Measurements from ENCODE around the gene SLC16A4.
A peak's percentile ranks its signal among the peaks of the same experiment; 100 is the strongest.
"Not testable (repeated sequence)": the region's sequence is repeated elsewhere in the genome, so short reads cannot be mapped to it uniquely, and the experiment has no call there.

The SLC16A4 gene

DNA sequence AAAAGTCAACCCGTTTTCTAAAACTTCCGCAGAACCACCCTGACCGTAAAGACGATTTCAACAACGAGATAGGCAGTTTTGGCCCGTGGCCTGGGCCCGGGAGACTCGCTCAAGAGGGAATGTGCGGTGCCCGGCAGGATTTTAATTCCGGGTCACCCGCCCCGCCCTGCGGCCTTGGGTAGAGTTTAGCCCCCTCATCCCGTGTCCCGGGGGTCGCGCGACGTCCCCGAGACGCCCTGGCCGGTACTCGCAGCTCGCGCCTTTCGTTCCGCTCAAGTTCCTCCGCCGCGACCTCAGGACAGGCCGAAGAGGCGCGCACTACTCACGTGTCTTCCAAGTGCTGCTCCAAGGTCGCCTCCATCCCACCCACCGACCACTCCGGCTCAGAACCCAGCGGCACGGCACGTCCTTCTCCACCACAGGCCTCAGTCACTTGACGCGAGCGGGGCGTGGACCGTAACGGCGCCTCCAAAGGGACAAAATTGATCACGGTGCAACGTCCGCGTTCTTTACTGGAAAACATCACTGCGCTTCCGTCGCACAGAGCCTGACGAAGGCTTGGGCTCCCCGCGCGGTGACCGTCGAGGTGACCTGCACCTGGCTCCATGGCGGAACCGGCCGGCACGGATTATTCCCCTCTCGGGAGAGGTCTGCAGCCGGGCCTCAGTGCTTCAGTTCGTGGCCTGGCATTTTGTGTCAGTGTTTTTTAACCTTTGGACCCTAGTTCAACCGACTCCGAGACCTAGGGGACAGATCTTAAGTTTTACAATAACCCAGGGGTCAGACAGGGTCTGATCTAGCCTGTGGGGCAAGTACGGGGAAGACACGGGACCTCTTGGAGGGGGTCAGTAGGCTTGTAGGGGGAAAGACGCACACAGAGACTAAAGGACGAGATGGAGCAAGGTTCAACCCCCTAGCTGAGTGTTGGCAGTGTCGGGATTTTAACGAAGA is 16.7 kb upstream of the SLC16A4 start, which contains the start of gene LAMTOR5:
Gene LAMTOR5 (minus strand): TSS at position 435 of the 951 bp plus-strand sequence. CDS start 74 bp downstream, at position 361.
- DNase-seq = peak; percentile 91

- DNase-seq = not testable (repeated sequence)
These were observed 15.6 kb upstream of the SLC16A4 start for GRCh38 chr1:110406407-110406806.

- DNase-seq = no peak
These were observed 13.6 kb upstream of the SLC16A4 start for GRCh38 chr1:110404401-110404800.

DNA sequence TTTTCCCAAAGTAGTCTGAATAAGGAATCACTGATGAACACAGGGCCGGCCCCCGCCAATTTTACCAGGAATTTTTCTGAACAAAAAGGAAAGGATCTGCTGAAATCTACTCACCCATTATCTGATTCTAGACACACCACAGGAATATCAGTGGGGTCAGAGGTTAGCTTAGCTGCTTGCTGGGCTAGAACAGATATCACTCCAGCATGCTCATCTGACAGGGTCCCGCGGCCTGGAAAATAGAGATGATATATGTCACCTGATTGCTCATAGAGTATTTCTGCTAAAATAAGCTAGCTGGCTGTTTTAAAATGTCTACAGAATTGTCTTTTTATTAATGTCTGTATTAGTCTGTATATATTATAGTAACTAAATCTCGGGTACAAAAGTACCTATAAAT is 13.0 kb upstream of the SLC16A4 start:
- no peak for DNase-seq

GRCh38 chr1:110396259-110396958 is 5.6 kb upstream of the SLC16A4 start:
- DNase-seq = not testable (repeated sequence)

DNA sequence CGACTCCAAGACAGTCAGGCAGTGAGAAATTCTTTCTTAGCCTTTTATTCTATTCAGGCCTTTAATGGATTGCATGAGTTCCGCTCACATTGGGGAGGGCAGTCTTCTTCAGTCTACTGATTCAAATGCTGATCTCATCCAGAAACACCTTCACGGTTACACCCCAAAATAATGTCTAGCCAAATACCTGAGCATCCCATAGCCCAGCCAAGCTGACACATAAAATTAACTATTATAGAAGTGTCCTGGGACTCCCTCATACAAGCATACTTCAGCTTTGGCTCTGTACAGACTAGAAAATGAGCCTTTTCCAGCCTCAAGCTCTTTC is 3.6 kb upstream of the SLC16A4 start:
- no peak for DNase-seq

DNA sequence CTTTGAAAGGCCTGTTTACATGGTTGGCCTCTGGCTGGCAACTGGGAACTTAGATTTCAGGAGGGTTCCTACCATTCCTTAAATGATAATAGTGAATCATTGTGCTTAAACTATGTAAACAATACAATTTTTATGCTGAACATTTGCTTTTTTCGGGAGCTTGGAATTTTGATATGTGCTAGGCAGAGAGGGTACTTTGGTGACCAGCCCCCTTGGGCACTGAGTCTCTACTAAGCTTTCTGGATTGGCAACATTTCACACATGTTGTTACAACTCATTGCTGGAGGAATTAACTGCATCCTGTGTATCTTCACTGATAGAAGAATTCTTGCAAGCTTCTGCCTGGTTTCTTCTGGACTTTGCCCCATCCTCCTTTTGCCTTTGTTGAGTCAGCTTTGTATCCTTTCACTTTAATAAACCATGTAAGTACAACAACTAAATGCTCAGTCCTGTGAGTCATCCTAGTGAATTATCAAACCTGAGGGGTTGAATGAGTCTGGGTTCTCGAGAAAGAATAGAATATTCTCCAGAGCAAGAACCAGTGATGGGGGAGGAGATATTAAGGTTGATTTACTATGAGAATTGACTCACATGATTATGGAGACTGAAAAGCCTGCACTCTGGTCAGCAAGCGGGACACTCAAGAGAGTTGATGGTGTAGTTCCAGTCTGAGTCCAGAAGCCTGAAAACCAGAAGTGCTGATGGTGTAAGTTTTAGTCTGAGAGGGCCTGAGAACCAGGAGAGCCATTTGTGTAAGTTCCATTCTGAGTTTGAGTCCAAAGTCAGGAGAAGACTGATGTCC is 3.1 kb upstream of the SLC16A4 start:
- DNase-seq = no peak

- DNase-seq = no peak
These were observed 2.5 kb upstream of the SLC16A4 start for GRCh38 chr1:110393286-110393685.

- DNase-seq = no peak
These were observed 730 bp downstream of the SLC16A4 start for GRCh38 chr1:110390096-110390495.

GRCh38 chr1:110387048-110387754 is 3.6 kb downstream of the SLC16A4 start:
- DNase-seq = no peak

GRCh38 chr1:110385369-110385768 is 5.5 kb downstream of the SLC16A4 start:
- DNase-seq = no peak

DNA sequence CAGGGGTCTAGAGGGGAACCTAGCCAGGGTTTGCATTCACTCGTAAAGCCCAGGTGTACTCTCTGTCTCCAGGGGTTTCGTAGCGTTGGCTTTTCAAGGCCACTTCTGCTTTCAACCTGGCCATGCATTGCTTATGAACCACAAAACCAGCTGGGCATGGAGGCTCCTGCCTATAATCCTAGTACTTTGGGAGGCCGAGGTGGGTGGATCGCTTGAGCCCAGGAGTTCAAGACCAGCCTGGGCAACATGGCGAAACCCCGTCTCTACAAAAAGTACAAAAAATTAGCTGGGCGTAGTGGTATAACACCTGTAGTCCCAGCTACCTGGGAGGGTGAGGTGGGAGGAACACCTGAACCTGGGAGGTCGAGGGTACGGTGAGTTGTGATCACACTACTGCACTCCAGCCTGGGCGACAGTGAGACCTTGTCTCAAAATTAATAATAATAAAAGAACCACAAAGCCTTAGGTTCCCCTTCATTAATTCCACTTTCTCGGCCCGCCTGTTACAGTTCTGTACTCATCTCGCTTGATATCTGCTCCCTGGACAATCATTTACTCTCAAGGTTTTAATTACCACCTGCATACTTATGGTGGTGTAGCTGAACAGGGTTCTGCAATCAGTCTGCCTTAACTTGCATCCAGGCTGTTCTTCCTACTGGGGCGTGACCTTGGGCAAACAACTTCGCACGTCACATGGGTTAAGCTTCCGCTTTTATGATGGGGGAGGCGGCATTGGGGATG is 6.1 kb downstream of the SLC16A4 start:
- DNase-seq = no peak

DNA sequence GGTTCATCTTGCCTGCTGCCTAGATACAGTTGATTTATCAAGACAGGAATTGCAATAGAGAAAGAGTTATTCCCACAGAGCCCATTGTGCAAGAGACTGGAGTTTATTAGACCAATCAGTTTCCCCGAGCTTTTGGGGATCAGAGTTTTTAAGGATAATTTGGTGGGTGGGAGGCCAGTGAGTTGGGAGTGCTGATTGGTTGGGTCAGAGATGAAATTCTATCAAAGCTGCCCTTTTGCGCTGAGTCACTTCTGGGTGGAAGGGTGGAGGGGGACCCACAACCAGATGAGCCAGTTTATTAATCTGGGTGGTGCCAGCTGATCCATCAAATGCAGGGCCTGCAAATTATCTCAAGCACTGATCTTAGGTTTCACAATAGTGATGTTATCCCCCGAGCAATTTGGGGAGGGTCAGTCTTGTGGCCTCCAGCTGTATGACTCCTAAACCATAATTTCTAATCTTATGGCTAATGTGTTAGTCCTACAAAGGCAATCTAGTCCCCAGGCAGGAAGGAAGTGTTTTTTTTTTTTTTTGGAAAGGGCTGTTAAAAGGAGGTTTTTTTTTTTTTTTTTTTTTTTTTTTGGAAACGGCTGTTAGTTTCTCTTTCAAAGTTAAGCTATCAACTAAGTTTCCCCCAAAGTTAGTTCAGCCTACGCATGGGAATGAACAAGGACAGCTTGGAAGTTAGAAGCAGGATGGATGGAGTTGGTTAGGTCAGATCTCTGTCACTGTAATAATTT is 7.4 kb downstream of the SLC16A4 start:
- DNase-seq = no peak

- no peak for DNase-seq
These were observed 10.0 kb downstream of the SLC16A4 start for GRCh38 chr1:110380672-110381283.

DNA sequence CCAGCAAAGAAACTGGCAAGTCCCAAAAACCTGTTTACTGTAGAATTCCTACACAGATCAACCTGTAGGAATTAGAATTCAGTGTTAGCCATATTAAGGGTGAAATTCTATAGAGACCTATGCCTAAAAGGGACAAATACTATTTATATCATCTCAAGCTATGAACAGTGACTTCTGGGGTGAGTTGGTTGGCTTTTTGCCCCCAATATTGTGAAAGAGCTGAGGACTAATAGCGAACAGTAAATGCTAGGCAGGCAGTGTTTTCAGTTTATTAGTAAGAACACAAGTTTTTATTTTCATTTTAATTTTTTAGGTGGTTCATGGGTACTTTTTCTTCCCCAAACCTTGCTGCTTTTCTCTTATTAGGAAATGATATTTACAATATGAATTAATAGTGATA is 15.3 kb downstream of the SLC16A4 start:
- DNase-seq = no peak

DNA sequence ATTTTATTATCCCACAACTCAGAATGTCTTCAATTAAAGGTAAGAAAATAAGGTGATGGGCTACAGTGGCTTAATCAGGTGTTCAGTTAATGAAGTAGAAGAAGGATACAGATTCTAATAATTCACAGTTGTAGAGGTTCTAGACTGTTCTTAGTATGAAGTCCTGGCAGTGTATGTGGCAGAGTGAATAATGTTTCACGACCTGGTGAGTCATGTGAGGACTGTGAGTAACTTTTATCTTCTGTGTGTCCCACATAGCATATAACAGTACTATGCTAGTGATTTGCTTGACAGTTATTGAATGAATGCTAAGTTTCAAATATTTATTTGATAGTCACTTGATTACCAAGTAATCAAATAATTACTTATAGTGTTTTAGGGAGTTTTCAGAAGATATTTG is 20.0 kb downstream of the SLC16A4 start:
- peak; percentile 15 for DNase-seq

DNA sequence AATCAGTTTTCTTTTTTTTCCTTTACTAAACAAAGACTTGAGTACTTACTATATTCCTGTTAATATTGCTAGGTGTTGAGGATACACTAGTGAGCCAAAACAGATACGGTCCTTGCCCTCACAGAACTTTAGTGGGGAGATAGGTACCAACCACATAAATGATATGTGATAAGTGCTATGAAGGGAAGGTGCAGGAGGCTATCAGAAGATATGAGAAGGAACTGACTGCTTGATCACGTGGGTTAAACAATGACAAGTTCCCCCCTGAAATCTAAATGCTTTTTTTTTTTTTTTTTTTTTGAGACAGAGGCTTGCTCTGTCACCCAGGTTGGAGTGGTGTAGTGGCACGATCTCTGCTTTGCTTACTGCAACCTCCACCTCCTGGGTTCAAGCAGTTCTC is 26.6 kb downstream of the SLC16A4 start:
- DNase-seq = no peak

GRCh38 chr1:110361856-110362255 is 29.0 kb downstream of the SLC16A4 start:
- no peak for DNase-seq

DNA sequence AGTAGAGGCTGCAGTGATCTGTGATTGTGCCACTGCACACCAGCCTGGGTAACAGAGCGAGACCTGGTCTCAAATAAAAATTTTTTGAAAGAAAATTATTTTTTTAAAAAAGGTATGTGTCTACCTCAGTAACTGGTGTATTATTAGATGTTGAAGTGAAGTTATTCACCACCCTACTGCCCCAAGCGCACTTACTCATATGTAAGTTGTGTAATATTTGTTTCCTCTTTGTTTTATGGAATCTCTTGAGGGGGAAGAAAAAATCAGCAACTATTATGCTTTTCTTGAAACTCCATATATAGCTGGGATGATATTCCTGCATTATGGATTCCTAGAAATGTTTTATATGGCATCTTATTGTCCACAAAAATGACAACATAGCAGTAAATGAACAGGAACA is 30.4 kb downstream of the SLC16A4 start:
- no peak for DNase-seq

DNA sequence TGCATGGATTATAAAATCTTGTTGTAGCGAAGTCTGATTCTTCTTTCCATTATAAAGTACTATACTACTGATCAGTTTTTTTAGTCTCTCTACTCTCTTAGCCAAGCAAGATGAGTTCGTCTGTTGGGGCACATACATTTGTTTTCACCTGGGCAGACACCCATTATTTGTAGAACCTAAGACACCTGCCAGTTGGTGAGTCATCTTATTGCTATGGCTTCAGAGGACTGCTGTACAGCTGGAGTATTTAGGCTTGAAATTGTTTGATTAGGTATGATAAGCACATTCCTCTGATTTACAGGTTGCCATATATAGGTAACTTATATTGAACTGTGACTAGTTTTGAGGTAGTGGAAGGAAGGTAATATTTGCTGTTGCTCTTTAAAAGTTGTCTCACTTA is 34.4 kb downstream of the SLC16A4 start:
- no peak for DNase-seq

GRCh38 chr1:110355321-110355720 is 35.5 kb downstream of the SLC16A4 start:
- DNase-seq = no peak

Data from stimulated activated CD4-positive, alpha-beta T cell treated with anti-CD3 and anti-CD28 coated beads, Interleukin-1b, Interleukin-23, amount 100 ng/mL, for 48 hours (primary cell).